ENCODE results near the gene ADAM17.

DNA sequence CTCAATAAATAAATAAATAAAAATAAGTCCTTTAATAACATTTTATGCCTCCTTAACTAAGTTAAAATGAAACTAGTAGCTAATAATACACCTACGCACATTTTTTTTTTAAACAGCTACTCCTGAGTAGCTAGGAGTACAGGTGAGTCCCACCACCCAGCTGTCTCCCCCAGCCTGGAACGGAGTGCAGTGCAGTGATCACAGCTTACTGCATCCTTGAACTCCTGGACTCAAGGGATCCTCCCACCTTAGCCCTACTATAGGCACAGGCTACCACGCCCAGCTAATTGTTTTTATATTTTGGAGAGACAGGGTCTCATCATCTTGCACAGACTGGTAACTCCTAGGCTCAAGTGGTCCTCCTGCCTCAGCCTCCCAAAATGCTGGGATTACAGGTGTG, 46.8 kb upstream of the ADAM17 start:
- TF ChIP-seq, protein P1, sequence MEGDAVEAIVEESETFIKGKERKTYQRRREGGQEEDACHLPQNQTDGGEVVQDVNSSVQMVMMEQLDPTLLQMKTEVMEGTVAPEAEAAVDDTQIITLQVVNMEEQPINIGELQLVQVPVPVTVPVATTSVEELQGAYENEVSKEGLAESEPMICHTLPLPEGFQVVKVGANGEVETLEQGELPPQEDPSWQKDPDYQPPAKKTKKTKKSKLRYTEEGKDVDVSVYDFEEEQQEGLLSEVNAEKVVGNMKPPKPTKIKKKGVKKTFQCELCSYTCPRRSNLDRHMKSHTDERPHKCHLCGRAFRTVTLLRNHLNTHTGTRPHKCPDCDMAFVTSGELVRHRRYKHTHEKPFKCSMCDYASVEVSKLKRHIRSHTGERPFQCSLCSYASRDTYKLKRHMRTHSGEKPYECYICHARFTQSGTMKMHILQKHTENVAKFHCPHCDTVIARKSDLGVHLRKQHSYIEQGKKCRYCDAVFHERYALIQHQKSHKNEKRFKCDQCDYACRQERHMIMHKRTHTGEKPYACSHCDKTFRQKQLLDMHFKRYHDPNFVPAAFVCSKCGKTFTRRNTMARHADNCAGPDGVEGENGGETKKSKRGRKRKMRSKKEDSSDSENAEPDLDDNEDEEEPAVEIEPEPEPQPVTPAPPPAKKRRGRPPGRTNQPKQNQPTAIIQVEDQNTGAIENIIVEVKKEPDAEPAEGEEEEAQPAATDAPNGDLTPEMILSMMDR (conservative IDR thresholded peaks at IDR 0.05; ENCODE audit: low read length), result no peak
- no peak for TF ChIP-seq EZH2phosphoT487 (IDR thresholded peaks at IDR 0.05; ENCODE audit: borderline replicate concordance, low read depth, low read length)

All from OCI-LY7 (cell line).